ENCODE measurements around the gene TTYH2.

GRCh38 chr17:74190807-74191406 lies 22.5 kb upstream of the TTYH2 start:
- TF ChIP-seq CTCF (IDR thresholded peaks at IDR 0.05) = no peak
- no peak for TF ChIP-seq POLR2A (IDR thresholded peaks at IDR 0.05)

Data from right lobe of liver (tissue), 4 donors.